IPS DF 19.7 (cell line): ENCODE measurements around the gene MAGED2.
"Not testable (repeated sequence)": the region's sequence is repeated elsewhere in the genome, so short reads cannot be mapped to it uniquely, and the experiment has no call there.

Source experiments
- DNase-seq: peaks from one replicate; pipeline ENCODE4 v3.0.0-alpha.2; 2013; ENCODE audit warnings: low read depth, low spot score

MAGED2 gene

GRCh38 chrX:54817220-54817820 is 9.8 kb downstream of the MAGED2 start:
- DNase-seq = no peak

GRCh38 chrX:54818221-54818620 is 10.7 kb downstream of the MAGED2 start:
- DNase-seq = no peak

- DNase-seq = no peak
Observed at GRCh38 chrX:54819201-54819600, 11.7 kb downstream of the MAGED2 start.

GRCh38 chrX:54820737-54821136 is 13.2 kb downstream of the MAGED2 start:
- no peak for DNase-seq

- no peak for DNase-seq
Observed at GRCh38 chrX:54821310-54821709, 13.8 kb downstream of the MAGED2 start.

- DNase-seq = no peak
Observed at GRCh38 chrX:54824195-54824594, 16.6 kb downstream of the MAGED2 start.

DNA sequence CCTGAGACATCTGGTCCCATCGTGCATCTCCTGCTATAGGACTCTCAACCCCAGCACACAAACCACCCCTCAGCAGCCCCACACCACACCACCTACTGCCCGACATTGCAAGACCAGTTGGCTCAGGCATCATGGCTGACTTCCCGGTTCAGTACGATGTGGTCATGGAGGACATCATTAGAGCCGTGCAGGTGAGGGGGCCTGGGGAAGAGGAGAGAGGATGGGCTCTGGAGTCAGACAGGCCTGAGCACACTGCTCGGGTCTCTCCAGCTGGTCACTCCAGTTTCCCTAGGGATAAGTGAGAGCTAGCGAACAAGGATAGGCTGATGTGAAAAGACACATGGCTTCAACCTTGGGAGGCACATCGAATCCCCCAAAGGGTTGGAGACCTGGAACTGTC is 17.2 kb downstream of the MAGED2 start:
- no peak for DNase-seq

DNA sequence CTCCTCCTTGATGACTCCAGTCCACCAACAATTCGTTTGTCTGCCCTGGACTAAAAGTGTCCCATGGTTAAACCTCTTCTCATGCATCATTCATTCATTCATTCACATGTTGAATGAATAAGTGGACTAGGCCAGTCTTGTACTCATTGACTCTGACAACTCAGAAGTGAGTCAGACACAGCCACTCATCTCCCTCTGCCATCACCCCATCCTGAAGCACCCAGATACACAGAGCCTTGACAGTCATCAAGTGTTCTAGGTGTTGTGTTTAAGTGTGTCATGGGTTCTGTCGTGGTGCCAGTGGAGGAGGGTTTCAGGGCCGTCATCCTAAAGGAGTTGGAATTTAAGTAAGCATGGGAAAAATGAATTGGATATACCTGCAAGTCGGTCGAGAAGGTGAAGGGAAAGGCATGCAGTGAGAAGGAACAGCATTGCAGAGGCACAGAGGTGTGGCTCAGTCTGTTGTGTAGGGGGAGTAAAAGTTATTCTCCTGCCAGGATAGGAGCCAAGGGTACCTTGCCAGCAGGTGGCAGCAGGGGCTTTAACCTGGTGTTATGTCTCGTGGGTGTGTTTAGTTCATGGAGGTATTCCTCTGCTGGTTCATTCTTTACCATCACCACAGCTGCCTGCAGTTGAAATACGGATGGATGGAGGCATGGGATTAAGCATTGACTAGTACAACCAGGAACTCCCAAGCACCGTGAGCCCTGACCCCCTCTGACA is 18.3 kb downstream of the MAGED2 start:
- no peak for DNase-seq

GRCh38 chrX:54826598-54826997 is 19.1 kb downstream of the MAGED2 start:
- DNase-seq = no peak

- no peak for DNase-seq
Observed at GRCh38 chrX:54838583-54838982, 31.0 kb downstream of the MAGED2 start.

DNA sequence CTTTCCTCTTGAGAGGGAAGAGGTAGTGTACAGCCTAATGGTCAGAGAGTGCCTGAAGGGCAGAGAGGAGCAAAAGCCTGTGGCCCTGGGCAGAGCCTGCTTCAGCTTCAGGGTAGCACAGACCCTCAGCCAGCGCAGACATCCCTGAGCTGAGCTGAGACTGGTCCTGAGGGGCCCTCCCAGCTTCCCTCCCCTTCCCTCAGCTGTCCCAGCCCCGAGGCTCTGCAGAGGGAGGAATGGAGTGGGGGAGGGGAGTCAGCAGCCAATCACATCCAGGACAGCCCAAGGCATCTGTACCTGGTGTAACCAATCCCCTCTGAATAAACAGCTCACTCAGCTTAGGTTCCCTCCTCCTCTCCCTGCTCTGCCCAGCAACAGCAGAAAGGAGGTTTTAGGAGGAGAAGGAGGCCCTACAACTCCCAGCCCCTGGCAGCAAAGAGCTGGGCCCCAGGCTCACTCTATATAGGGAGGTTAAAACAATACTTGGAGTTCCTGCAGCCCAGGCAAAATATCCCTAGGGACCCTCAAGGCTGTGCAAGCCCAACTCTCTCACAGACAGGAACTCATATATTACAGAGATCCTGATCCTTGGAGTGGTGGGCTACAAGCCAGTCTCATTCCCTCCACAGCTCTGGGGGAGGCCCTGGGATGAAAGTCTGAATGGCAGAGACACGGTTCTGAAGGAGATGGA is 33.8 kb downstream of the MAGED2 start:
- not testable (repeated sequence) for DNase-seq

DNA sequence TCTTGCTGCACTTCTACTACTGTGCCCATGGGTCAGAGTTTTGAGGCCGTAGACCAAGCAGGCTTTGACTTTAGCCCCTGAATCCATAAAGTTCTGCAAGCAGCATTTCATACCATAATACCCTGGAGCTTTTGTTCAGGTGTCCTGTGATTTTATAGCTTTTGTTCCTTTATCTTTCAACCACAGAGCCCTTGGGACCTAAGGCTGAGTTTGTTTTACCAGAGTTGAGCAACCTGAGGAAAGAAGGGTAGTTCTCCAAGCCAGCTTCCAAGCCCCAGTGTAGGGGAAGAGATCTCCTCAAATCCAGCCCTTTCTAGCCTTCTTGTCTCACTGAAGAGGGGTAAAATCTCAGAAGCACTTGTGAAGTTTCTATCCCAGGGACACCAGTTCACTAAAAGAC is 35.1 kb downstream of the MAGED2 start:
- DNase-seq = no peak

DNA sequence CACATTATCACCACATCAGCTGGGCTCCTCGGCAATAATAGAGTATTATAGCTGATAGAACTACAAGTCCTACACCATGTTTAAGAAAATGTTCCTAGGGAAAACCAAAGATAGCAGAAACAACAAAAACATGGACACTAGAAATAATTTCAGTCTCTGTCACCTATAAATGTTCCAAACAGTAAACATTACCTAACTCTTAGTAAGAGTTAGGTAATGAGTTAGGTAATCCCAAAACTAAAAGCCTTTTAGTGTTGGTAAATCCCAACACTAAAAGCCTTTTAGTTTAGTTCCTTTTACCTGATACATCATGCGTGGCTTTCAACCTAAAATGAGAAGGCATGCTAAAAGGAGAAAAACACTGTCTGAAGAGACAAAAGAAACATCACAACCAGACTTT is 35.5 kb downstream of the MAGED2 start:
- DNase-seq = no peak

GRCh38 chrX:54847700-54848099 is 40.2 kb downstream of the MAGED2 start:
- DNase-seq = not testable (repeated sequence)

GRCh38 chrX:54865208-54865607 is 57.7 kb downstream of the MAGED2 start:
- no peak for DNase-seq
